Medulla oblongata (tissue), 1 donor: ENCODE results near the gene SLC1A2.

Source experiments
- DNase-seq: peaks from one replicate; pipeline ENCODE4 v3.0.0-alpha.2; 2015; ENCODE audit errors: extremely low spot score

SLC1A2 gene

DNA sequence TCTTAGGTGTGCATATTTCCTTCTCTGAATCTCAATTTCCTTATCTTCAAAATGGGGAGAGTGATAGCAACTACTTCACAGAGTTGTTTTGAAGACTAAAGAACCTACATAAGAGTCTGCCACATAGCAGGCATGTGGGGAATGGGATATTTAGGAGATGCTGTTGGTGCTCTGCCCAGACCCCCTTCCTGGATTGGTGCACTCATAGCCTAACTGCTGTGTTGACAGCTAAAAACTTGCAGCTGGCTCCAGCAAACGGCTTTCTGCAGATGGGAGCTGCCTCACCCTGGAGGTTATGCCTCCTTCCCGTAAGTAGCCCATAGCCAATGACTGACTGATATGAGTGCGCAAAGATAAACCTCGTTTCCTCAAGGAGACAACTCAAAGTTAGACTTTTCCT, 174.3 kb downstream of the SLC1A2 start:
- no peak for DNase-seq

DNA sequence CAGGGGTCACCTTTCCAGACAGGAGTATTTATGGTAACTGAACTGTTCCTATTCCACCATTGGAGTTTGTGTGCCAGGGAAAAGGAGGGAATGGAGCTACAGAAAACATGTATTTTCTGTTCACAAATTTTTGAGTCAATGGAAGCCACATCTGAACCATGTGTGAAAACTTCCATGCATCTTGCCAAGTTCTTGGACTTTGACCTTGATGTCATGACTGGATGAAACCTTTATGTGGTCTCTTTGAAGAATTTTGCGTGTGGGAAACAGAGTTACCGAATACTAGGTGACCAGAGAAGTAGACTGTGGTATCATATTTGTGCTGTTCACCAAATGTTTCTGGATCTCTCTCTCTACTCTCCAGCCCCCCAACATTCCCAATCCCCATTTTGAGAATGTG, 175.6 kb downstream of the SLC1A2 start:
- no peak for DNase-seq

DNA sequence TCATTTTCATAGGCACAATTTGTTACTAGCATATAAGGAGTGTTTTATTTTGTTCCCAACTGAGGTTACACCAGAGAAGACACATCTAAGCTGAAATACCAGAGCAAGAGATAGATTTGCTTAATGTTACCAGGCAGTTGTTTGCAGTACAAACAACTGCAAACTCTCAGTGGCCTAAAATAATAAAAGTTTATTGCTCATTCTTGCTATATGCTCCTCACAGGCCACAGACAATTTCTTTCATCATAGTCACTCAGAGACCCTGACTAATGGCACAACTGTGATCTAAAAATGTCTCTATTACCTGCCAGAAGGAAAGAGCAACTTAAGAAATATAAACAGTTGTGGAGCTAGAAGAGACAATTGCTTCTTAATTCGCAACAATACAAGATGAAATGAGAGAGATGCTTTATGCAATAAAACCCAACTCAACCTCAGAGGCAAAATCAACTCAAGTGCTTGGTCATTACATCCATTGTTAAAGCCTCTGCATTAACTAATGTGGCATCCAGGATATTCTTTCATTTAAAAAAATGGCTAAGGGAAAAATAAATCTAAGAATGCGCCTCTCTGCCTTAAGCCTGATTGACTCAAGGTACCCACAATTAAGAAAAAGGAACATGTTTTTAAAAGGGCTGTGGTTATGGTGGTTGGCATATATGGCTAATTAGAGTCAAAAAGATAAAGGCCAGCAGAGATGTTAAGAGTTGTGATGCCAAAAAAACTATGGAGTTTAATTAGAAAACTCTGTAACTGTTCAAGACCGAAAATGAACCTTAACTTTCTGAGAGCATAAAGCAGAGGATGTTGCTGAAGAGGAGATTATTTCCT, 176.7 kb downstream of the SLC1A2 start:
- DNase-seq = no peak

DNA sequence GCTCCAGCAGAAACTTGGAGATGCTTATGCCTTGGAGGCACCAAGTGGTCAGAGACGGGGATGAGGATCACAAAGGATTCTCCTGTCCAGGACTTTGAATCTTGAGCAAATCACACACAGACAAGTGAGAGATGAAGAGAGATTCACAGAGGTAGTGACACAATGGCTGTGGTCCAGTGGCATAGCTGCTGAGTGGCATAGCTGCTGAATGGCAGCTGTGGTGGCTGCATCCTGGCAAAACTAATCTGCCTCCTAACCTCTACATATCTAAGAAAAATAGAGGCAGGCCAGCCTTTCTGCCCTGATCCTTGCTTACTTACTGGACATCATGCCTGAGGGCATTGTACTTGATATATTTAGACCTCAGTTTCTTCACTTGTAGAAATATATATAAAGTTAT, 177.8 kb downstream of the SLC1A2 start:
- DNase-seq = no peak

DNA sequence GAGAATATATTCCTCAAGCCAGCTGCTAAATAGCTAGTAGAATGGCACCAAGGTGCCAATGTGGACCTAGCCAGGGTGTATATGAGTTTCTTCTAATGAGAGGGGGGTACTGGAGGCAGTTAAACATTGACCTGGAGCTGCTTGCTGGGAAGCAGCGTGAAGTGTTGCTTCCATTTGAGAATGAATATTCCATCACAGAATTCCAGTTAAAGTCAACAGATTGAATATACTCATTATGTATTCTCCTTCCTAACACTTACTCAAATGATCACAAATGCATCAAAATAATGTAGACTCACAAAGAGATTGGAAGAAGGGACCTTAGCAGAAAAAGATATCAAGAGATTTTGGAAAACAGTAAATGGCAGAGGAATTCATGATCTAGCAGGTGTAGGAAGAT, 178.3 kb downstream of the SLC1A2 start:
- DNase-seq = no peak

DNA sequence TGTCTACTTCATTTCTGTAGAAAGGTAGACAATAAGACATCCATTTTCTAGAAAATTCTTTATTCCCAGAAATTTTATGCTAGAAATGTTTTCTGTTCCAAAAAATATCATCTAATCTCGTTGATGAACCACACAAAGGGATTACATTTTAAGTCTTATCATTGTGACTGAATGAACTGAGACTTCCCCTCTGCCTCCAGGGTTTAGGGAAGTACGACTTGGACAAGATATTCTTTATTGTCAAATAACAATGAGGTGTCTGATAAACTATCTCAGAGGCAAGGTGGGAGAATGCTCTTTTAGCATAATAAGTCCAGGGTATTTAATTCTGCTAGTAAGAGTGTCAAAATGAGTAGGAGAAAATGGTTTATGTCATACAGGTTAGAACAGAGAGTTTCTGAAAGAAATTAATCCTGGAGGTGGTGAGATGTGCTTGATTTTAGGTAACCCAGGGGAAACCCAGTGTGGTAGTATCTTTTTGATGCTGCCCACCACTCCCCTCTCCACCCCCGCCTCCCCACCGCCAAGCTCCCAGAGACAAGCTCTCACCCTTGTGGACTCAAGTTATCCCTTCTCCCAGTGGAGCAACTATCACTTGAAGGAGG, 179.8 kb downstream of the SLC1A2 start:
- no peak for DNase-seq

DNA sequence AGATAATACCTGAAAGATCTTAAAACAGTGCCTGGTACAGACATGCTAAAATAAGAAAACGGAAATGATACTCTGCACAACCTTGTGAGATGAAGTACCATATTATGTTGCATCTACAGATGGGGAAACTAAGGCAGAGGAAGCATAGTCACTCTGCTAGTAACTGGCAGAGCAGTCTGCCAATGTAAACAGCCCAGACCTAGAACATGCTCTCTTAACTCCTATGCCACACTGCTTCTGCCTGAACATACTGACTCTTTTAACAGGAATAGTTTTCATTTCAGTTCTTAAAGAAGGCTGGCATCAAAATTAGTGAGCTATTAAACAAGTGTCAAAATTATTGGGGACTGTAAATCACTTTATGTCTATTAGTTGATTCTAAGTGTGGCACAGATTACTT, 180.5 kb downstream of the SLC1A2 start:
- no peak for DNase-seq

DNA sequence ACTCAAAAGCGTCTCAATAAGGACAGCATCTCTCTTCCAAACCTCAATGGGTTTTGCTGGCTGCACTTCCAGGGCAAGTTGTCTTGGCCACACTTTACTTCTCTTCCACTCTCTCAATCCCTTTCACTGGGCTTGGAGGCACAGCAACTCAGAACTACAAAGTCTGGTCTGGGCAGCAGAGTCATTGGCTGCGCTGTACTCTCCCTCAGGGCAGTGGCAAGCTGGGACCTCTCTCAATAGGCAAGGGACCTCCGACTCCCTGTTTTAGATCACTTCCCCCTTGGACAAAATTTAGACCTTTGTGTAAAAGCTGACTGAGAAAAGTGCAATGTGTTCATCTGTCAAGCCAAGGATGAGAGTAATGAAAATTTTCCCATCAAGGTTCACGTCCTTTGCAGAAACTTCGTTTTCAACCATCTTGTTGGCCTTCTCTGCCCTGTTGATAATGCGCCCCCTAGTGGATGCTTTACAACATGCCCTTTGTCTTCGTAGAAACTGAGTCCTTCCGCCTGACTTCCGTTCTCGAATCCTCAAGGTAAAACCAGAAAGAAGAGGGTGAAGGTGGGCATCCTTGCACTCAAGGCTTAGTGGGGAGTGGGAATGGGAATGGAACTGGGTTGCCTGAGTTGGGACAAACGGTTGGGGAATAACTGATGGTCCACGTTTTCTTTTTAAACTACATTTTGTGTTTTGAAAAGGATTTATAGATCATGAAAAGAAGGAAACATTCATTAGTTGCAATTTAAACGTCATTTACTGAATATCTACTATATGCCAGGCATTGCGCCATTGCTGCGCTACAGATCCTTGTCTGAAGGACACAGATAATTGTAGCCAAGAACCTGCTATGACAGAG, 181.3 kb downstream of the SLC1A2 start:
- DNase-seq = peak; percentile 71

DNA sequence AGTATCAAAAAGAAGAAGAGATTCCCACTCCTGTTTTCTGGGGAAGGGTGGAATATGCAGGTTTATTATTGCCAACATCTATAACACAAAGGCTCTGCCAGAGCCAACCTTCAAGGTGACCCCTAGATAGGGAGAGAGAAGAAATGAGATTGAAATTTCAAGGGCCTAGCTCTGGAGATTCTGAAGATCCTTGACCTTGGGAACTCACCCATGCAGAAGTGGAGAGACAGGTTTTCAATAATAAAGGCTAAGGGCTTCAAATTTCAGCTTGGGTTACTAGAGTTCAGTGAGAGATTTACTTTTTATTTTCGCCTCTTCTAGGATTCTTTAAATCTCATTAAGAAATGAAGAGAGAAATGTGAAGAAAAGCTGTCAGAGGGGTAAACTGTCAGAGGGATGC, 182.0 kb downstream of the SLC1A2 start:
- DNase-seq = no peak

DNA sequence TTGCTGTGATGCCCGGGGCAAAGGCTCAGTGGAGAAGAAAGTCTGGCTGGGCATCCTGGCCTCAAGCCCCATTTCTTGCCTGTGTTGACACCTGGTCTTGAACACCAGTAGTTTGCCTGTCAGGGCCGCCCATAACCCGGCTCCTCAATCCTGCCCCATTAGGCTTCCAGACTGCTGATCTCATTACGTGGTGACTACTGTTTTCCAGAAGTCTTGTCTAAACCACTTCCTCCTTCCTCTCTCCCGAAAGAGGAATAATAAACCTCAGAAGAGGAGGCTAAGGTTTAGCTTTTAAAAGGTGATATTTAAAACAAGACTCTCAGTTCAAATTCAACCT, 182.7 kb downstream of the SLC1A2 start:
- DNase-seq = peak; percentile 66

DNA sequence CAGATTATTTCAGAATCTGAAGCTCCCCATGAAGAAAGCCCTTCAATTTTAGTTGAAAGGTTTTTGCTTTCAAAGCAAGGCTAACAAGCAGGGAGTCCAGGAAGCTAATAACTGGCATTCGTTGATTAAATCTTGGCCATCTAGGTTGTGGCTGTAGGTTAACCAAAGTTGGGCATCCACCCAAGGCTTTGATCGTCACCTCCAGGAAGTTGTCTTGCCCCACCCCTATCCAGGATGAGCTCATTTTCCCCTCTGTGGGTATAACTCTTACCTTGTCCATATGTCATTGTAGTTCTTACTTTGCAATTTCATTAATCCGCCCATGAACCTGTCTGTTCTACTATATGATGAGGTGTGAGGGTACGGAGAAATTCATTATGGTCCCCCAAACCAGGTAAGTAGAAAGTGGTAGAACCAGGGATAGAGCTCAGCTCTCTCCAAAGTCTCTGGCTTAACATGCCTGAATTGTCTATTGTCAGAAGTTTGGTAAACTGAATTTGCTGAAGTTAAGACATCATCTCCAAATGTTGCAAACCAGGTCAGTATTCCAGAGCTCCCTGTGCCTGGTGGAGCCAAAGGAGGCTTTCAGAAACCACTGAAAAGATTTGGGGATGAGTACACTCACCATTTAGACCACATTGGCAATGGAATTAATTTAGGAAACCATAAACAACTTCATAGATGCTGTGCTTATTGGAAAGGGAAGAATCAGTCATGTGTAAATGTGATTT, 183.3 kb downstream of the SLC1A2 start:
- no peak for DNase-seq

DNA sequence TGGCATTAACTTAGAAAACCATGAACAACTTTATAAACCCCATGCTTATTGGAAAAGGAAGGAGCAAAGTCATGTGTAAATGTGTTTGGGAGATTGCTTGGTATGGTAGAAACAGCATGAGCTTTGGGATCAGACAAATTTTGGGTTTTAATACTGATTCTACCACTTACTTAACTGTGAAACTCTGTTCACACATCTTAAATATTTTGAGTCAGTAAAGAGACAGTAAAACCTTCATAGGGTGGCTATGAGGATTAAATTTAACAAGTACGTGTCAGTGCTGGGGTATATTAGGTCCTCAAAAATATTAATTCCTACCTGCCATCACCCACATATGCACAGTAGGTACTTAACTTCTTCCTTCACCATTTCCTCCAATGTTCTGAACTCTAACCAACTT, 183.9 kb downstream of the SLC1A2 start:
- no peak for DNase-seq

DNA sequence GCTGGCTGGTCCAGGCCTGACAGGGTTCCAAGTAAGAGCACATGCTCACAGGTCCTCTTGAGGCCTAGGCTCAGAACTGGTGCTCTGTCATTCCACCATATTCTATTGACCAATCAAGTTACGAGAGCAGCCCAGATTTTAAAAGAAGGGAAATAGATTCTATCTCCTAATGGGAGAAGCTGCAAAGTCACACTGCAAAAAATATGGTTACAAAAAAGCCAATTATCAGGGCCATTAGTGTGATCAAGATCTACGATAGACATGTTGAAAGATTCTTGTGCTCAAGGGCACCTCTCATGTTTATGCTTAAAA, 184.2 kb downstream of the SLC1A2 start:
- DNase-seq = no peak

DNA sequence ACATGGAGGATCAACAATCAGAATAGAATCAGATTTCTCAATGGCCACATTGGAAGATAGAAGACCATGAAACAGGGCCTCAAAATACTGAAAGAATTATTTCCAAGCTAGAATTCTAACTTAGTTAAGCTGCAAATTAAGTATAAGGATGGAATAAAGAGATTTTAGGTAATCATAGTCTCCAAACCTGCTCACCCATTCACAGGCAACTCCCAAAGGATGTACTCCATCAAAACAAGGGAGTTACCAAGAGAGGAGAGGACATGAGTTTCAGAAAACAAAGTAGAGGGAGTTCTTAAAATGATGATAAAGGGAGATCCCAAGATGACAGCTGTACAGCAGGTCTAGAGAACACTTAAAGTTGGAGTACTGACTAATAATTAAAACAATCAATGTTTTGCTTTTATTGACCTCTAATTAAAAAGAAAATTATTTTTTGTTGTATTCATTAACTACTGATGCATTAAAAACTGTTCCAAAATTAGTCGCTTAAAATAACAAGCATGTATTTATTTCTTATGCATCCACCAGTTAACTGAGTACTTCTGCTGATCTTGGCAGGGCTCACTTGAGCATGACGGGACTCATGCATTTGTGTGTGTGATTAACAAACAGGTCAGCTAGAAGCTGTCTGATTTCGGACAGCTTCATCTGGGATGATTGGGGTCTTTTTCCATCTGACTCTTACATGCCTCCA, 184.8 kb downstream of the SLC1A2 start:
- DNase-seq = no peak

DNA sequence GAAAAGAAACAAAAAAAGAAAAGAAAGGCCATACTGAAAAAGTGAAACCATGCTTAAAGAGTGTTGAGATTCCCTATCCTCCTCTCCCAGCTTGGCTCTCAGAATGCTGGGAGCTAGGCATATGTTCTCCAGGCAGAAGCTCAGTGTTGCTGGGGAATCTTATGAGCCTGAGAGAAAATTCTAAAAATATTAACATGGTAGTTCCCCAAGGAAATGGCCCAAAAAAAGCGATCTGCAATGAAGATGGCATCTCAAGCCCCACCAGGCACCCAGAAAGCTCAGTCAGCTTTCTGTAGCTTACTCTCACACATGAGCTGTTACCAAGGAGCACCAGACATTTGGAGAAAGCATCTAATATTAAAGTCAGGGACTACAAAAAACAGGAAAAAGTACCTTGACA, 185.8 kb downstream of the SLC1A2 start:
- peak; percentile 39 for DNase-seq

DNA sequence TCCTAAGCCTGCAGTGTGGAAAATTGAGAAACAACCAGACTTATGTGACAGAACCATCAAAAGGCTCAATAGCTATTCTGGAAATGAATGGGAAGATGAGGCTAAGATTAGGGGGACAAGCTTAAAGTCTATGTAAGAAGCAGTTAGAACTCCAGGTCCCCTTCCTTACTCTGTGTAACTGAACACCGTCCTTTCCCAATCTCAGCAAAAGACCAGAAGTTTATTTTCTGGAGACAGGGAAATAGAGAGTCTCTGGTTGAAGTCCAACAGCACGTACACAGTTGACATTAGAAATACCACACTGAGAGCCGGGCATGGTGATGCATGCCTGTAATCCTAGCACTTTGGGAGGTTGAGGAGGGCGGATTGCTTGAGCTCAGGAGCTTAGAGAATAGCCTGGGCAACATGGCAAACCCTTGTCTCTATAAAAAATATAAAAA, 186.4 kb downstream of the SLC1A2 start:
- DNase-seq = no peak

DNA sequence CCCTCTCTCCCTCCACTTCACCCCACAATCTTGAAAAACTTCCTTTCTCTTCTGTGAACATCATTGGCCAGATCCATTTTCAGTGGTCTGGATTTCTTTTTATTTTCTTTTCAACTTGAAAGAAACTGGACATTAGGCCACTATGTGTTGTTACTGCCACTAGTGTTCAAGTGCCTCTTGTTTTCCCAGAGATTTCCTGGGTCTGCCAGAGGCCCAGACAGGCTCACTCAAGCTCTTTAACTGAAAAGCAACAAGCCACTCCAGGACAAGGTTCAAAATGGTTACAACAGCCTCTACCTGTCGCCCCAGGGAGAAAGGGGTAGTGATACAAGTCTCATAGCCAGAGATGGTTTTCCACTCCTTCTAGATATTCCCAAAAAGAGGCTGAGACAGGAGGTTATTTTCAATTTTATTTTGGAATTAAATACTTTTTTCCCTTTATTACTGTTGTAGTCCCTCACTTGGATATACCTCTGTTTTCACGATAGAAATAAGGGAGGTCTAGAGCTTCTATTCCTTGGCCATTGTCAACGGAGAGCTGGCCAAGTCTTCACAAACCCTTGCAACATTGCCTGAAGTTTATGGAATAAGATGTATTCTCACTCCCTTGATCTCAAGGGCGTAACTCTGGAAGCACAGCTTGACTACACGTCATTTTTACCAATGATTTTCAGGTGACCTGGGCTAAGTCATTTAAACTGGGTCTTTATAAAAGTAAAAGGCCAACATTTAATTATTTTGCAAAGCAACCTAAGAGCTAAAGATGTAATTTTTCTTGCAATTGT, 188.1 kb downstream of the SLC1A2 start:
- DNase-seq = no peak

DNA sequence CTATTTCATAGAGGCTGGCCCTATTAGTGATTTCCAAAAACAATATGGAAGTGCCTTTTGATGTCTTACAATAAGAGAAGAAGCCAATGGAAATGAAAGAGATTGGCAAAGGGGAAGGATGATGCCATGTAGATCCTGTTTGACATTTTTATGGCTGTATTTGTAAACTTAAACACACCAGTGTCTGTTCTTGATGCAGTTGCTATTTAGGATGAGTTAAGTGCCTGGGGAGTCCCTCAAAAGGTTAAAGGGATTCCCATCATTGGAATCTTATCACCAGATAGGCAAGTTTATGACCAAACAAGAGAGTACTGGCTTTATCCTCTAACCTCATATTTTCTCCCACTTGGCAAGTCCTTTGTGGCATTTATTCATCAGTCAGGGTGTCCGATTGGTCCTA, 189.0 kb downstream of the SLC1A2 start:
- no peak for DNase-seq

DNA sequence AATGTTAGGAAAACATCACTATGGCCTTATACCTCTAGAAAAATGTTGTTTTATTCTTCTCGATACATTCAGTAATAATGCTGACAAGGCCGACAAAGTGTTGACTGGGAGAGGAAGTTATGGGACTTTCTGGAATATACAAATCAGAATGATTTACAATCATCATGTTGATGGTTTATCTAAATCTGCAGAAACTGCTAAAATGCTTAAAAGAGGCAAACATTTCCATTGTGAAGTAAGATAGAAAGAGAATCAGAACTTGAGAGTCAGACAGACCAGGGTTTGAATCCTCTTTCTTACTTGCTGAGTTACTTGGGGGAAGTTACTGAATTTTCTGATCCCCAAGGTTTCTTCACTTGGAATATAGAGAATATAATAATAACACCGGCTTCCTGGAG, 191.0 kb downstream of the SLC1A2 start:
- DNase-seq = no peak

DNA sequence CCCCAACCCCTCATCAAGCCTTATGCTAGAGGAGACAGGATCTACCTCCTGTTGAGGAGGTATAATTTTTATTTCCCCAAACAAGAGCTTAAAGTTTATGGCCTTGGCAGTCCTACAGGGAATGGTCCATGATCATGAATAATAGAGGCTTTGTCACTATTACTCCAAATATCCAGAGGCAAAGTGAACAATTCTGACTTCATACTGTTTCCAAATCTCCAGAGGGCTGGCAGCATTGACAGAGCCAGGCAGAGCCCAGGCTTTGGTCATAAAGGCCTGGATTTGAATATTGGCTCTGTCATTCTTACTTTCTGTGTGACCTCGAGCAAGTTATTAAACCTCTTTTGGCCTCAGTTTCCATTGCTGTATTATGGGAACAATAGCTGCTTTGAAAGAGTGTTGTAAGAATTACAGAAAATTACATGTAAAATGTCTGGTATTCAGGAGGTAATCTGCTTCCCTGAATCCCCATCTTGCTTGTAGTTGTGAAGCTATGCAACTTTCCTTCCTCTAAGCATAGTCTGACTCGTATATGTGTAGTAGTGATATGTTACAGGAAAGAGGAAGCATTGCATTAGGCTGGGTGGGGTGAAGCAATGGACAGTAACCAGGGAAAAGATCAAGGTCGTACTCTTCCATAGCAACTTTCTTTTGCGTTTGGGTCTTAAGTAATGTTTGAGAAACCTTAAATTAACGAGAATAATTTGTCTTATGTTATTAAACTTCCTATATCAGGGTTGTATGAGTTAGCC, 191.6 kb downstream of the SLC1A2 start:
- DNase-seq = peak; percentile 43
